Bronchial epithelial cell (primary cell): ENCODE results near the gene PLXND1. TPM values are rescaled to one million over a fixed set of nuclear protein-coding genes. Genes with fewer than 3 reads are reported as not detected.
"Not testable (repeated sequence)": the region's sequence is repeated elsewhere in the genome, so short reads cannot be mapped to it uniquely, and the experiment has no call there.

ENCODE experiments used
- DNase-seq: peaks from one replicate; pipeline ENCODE4 v3.0.0-alpha.2; 2010; ENCODE audit warnings: low read depth
- FAIRE-seq: peaks from 2 replicates; lab custom pipeline; 2011; peaks lifted over from hg19 to GRCh38; lab: Jason Lieb, UNC
- H3K27me3 ChIP-seq: 2 replicates; pipeline ENCODE4 v1.5.1; 2011; ENCODE audit warnings: low read length; ENCODE audit not compliant: control insufficient read depth, insufficient read depth
- H3K36me3 ChIP-seq: 2 replicates; pipeline ENCODE4 v1.5.1; 2011; ENCODE audit warnings: low read length; ENCODE audit not compliant: control insufficient read depth, insufficient read depth
- H3K4me3 ChIP-seq: 2 replicates; pipeline ENCODE4 v1.5.1; 2011; ENCODE audit warnings: mild to moderate bottlenecking, low read depth, low read length, control low read depth
- total RNA-seq: library from RNA; depleted of rRNA; stranded (reverse); fragments of >200 nt; gene quantifications from 2 replicates; pipeline ENCODE4 v1.2.1, GENCODE V29; 2014
- TF ChIP-seq, protein P1 (sequence below): IDR thresholded peaks from 2 replicates; pipeline ENCODE4 v1.5.1; 2011; ENCODE audit warnings: mild to moderate bottlenecking, moderate library complexity, low read length, control low read depth, inconsistent platforms; ENCODE audit not compliant: insufficient read depth, severe bottlenecking

The PLXND1 gene
- total RNA-seq, 1 donor from 2014 or later = 2.4 TPM

DNA sequence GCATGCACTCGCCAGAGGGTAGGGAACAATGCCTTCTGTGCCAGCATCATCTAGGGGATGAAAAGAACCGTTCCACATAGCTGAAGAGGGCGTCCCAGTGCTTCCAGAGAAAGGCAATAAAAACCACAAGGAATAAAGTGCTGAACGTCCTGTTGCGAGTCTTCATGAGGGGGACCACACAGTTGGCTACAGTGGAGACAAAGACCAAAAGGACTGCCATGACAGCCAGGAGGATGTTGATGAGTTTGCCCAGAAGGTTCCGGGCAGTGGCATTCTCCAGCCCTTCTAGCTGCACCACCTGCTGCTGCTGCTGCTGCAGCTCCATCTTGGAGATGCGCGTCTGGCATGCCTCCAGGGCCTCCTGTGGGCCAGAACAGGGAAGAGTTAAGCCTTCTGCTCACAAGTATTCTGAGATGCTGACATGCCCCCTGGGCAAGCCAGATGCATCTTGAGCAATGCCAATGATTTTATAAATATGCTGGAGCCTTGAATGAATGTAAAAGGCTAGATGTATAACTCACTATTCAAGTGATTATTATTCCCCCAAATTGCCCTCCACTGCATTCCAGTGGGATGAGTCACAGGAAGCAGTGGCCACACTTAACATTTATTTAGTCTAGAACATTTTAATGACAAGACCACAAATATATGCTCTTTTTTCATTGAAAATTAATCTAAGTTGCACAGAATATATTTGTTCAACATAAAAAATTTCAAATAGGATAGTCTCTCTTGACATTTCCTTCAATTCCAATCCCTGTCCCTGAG lies 45.1 kb upstream of the PLXND1 start:
- H3K27me3 ChIP-seq = no peaks in the 10 kb centered on the region
- peaks cover 5% of the 10 kb centered on the region for H3K36me3 ChIP-seq
- DNase-seq = peak; percentile 63
- FAIRE-seq = no peak
- TF ChIP-seq, protein P1, sequence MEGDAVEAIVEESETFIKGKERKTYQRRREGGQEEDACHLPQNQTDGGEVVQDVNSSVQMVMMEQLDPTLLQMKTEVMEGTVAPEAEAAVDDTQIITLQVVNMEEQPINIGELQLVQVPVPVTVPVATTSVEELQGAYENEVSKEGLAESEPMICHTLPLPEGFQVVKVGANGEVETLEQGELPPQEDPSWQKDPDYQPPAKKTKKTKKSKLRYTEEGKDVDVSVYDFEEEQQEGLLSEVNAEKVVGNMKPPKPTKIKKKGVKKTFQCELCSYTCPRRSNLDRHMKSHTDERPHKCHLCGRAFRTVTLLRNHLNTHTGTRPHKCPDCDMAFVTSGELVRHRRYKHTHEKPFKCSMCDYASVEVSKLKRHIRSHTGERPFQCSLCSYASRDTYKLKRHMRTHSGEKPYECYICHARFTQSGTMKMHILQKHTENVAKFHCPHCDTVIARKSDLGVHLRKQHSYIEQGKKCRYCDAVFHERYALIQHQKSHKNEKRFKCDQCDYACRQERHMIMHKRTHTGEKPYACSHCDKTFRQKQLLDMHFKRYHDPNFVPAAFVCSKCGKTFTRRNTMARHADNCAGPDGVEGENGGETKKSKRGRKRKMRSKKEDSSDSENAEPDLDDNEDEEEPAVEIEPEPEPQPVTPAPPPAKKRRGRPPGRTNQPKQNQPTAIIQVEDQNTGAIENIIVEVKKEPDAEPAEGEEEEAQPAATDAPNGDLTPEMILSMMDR = no peak
- H3K4me3 ChIP-seq = no peak overlapping the region

DNA sequence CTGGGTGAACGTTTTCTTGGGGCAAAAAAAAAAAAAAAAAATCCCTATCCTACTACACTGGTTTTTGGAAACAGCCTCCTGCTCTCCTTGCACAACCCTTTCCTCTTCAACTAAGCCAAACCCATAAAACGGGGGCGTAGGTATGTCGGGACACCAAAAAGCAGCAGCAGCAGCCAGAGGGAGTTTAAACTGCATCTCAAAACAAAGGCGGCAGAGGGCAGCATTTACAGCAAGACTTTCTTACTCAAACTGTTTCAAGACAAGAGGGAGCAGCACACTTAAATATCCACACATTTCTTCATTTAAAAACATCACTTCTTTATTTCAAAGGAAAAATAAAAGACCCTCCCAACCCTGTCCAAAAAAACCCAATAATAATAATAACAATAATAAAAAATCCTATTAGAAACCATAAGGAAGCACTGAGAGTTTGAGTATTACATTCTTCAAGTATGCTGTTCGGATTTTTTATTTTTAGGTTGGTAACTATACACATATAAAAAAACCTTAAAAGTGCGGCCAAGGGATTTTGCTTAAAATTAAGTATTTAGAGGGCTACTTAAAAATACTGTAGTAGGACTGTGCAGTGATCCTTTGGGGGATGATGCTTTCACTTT lies 43.9 kb upstream of the PLXND1 start:
- peak; percentile 79 for DNase-seq
- Histone ChIP-seq H3K27me3 (no peaks in the 10 kb centered on the region), H3K4me3 (no peak overlapping the region), H3K36me3 (peaks cover 5% of the 10 kb centered on the region)
- TF ChIP-seq, protein P1 = peak; percentile 67
- FAIRE-seq = no peak

DNA sequence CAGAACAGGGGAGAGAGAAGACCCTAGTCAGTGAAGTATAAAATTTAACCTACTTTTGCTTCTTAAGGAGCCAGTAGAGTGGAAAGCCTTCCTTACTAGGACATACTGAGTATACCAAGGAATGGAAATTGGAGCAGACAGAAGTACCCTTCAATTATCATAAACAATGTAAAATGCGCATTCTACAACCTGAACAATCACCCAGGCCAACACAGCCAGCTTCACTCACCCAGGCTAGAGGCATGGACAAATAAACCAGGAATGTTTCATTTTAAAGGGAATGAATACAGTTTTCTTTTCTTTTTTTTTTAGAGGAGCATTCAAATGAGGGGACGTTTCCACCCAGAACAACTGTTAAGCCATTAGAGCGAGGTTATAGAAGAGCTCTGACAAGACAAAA lies 41.9 kb upstream of the PLXND1 start:
- Histone ChIP-seq H3K36me3 (peaks cover 2% of the 10 kb centered on the region), H3K27me3 (no peaks in the 10 kb centered on the region), H3K4me3 (no peak overlapping the region)
- DNase-seq (no peak), FAIRE-seq (no peak)
- TF ChIP-seq, protein P1 = no peak

DNA sequence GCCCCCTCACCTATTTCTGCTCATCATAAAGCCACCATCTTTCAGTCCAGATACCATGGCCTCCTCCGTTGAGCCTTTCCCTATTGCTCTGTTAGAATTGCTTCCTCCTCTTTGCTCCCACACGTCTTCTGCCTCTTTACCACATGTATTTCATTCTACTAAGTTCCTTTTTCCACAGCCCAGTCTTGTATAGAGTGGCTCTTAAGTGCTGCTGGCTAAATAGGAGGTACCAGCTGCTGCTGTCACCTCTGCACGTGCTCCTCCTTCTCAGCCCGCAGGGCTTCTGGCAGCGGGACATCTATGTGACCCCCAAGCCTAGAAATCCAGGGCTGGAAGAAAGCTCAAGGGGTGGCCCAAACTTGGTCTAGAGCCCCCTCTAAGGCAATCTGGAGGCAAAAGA lies 38.8 kb upstream of the PLXND1 start:
- no peaks in the 10 kb centered on the region for H3K27me3 ChIP-seq
- H3K4me3 ChIP-seq = no peak overlapping the region
- FAIRE-seq (no peak), DNase-seq (no peak)
- TF ChIP-seq, protein P1 = no peak
- H3K36me3 ChIP-seq = no peaks in the 10 kb centered on the region

DNA sequence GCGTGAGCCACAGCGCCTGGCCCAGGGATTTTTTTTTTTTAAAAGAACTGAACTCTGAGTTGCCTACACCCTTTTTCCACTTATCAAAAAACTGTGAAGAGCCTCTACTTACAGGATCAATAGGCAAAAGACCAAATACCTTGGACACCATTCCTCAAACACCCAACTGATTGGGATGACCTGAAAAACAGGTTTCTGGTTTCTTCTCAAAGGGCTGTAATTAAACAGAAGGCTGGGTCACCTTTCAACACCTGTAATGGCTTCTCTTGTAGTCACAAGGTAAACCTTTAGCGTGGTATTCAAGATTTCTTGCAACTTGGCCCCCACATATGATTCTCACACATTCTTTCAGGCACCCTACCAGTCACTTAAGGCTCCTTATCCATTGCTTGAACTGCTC lies 38.4 kb upstream of the PLXND1 start:
- DNase-seq (peak; percentile 15), FAIRE-seq (no peak)
- H3K4me3 ChIP-seq = no peak overlapping the region
- TF ChIP-seq, protein P1 = no peak
- H3K27me3 ChIP-seq = no peaks in the 10 kb centered on the region
- H3K36me3 ChIP-seq = no peaks in the 10 kb centered on the region

DNA sequence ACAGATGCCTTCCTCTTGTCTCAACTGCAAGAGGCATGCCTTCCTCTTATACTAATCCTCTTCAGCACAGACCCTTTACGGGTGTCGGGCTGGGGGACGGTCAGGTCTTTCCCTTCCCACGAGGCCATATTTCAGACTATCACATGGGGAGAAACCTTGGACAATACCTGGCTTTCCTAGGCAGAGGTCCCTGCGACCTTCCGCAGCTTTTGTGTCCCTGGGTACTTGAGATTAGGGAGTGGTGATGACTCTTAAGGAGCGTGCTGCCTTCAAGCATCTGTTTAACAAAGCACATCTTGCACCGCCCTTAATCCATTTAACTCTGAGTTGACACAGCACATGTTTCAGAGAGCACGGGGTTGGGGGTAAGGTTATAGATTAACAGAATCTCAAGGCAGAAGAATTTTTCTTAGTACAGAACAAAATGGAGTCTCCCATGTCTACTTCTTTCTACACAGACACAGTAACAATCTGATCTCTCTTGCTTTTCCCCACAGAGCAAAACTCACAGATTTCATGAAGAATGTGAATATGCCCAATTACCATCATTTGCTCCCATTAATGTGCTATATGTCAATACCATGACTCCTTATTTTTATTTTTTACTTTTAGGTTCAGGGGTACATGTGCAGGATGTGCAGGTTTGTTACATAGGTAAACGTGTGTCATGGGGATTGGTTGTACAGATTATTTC lies 35.2 kb upstream of the PLXND1 start:
- H3K36me3 ChIP-seq, FAIRE-seq, H3K27me3 ChIP-seq: not testable (repeated sequence)

DNA sequence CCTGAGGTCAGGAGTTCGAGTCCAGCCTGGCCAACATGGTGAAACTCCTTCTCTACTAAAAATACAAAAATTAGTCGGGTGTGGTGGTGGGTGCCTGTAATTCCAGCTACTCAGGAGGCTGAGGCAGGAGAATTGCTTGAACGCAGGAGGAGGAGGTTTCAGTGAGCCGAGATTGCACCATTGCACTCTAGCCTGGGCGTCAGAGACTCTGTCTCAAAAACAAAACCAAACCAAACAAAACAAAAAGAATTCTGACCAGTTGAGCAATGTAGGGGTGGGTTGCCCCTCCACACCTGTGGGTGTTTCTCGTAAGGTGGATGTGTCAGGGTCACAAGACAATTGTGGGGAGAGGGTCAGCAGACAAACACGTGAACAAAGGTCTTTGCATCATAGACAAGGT lies 34.5 kb upstream of the PLXND1 start:
- FAIRE-seq, H3K27me3 ChIP-seq, H3K36me3 ChIP-seq, DNase-seq, H3K4me3 ChIP-seq: not testable (repeated sequence)

More for the DNA sequence above, 35.2 kb upstream of the PLXND1 start:
- DNase-seq, H3K4me3 ChIP-seq: not testable (repeated sequence)
